Measurements from ENCODE around the gene CBLB.
A peak's percentile ranks its signal among the peaks of the same experiment; 100 is the strongest.

CBLB gene

DNA sequence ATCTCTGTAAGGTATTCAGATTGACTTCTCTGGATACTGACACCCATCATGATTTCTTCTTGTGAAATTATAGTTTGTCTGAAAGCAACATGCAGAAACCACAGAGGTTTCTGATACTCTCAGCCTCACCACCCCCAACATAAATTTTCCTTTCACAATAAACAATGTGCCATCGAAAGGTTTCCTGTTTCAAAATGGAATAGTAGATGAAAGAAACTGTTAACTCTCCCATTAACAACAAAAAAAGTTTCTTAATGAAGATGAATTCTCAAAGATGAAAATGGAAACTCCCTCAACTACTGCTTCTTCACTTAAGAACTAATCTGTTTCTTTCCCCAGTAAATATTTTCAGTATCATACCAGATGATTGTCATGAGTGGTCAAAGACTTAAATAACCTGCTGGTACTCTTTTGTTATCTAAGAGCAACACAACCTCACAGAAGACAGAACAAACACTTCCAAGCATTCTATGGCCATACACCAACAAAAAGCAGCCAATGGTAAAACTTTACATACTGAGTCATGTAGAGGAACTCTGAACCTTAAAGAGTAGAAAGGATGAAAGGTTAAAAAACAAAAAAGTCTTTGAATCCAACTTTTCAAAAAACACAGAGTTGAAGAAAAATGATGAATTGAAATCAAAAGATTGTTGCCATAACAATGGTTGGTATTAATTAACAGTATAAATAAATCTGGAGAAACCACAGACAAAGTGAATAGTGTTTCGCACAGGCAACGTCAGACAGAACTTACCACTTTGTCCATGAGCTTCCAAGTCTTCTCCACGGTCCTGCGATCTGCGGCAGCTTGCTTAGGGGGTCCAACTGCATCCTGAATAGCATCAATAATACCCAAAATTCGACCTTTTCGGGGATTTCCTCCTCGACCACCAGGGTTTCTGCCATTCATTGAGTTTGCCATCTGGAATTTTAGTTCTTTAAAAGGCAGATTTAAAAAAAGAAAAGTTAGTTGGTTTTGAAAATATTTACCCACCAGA lies 1.9 kb downstream of the CBLB start:
- H3K9me3 ChIP-seq (ENCODE audit: low read length): no peaks in the 10 kb centered on the region
- peaks cover 40% of the 10 kb centered on the region for H3K4me1 ChIP-seq (ENCODE audit: insufficient read depth, low read length)
- peak overlapping the region; percentile 63 for H3K4me3 ChIP-seq (ENCODE audit: low read length)
- H3K36me3 ChIP-seq (ENCODE audit: insufficient read depth, low read length): peaks cover 29% of the 10 kb centered on the region
- H3K27me3 ChIP-seq (ENCODE audit: insufficient read depth, low read length): no peaks in the 10 kb centered on the region
- H2AFZ ChIP-seq (ENCODE audit: low read depth, low read length): no peak overlapping the region

DNA sequence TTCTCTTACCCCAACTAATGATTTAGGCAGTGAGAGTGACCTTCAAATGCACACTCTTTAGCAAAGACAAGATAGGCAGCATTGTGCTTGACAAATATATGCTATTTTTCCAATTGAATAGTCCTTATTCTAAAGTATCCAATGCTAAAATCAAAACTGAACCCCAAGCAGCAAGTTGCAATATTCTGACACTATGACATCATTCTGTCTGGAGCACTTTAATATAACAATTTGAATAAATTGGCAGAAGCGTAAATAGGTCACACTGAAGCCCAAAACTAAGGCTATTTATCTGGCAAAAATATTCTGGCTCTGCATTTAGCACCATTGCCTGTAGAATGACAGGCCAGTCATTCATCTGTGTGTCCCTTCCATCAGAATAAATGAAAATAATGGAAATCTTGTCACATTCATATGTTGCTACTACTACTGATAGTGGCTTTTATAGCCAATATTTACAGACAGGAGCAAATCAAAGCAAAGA lies 2.9 kb downstream of the CBLB start:
- Histone ChIP-seq H3K4me1 (ENCODE audit: insufficient read depth, low read length) (peaks cover 34% of the 10 kb centered on the region), H3K36me3 (ENCODE audit: insufficient read depth, low read length) (peaks cover 33% of the 10 kb centered on the region), H3K27me3 (ENCODE audit: insufficient read depth, low read length) (no peaks in the 10 kb centered on the region), H3K4me3 (ENCODE audit: low read length) (peak overlapping the region; percentile 63), H3K9me3 (ENCODE audit: low read length) (no peaks in the 10 kb centered on the region), H2AFZ (ENCODE audit: low read depth, low read length) (no peak overlapping the region)

DNA sequence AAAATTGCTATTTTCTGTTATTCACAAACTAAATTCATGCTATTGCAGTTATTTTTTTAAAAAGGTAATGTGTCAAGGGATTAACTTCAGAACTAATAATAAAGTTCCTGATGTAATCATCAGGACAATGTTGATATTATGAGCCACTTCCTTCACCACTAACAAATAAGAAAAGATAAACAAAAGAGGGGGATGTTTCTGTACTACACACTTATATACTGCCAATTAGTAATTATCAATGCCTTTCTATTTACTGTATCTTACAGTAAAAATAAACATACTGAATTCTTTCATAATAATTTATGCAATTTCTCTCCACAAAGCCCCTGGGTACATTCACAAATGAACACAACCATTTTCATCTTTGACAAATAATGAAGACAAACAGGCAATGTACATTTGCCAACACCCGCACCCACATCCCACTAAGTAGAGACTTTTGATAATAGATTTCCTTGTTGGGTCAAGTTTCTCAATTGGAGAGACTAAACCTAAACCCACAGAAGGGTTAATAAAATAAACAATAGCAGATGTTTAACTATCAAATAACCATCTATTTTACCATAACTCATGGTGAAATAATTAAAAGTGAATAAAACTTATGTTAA lies 3.7 kb downstream of the CBLB start:
- Histone ChIP-seq H2AFZ (ENCODE audit: low read depth, low read length) (no peak overlapping the region), H3K27me3 (ENCODE audit: insufficient read depth, low read length) (no peaks in the 10 kb centered on the region), H3K36me3 (ENCODE audit: insufficient read depth, low read length) (peaks cover 39% of the 10 kb centered on the region), H3K9me3 (ENCODE audit: low read length) (no peaks in the 10 kb centered on the region), H3K4me1 (ENCODE audit: insufficient read depth, low read length) (peaks cover 30% of the 10 kb centered on the region), H3K4me3 (ENCODE audit: low read length) (peak overlapping the region; percentile 63)

DNA sequence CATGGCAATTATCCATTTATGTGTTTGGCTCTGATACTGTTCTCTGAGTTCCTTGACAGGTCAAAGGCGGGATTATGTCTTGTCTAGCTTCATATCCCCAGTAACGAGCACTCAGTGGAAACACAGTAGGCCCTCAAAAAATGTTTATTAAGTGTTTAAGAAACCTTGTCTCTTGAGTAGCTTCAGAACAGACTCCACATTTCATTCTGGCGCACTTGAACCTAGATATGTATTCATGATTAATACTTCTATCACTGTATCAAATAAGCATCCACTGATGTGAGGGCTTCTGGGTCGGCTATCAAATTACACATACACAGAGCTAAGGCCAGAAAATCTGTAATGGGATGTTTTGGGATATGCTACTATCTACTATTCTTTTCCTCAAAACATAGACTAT lies 4.6 kb downstream of the CBLB start:
- Histone ChIP-seq H2AFZ (ENCODE audit: low read depth, low read length) (no peak overlapping the region), H3K36me3 (ENCODE audit: insufficient read depth, low read length) (peaks cover 43% of the 10 kb centered on the region), H3K4me3 (ENCODE audit: low read length) (peak overlapping the region; percentile 63), H3K4me1 (ENCODE audit: insufficient read depth, low read length) (peaks cover 26% of the 10 kb centered on the region), H3K9me3 (ENCODE audit: low read length) (peaks cover 2% of the 10 kb centered on the region), H3K27me3 (ENCODE audit: insufficient read depth, low read length) (no peaks in the 10 kb centered on the region)

DNA sequence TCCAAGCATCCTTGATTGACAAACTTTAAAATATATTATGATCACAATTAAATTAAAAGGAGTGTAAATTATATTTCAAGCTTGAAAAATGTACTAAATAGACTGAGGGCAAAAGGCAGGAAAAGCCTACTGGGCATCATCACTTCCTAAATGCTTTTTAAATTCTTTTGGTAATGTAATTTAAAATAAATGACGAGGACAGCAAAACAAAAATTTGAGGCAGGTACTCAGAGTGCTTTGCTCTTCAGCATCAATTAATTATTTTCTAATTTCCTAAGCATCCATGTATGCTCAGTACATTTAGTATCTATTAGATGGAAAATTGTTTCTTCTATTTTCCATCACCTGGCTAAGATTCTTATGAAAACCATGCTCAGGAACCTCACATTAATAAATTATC lies 5.2 kb downstream of the CBLB start:
- H3K4me1 ChIP-seq (ENCODE audit: insufficient read depth, low read length): peaks cover 26% of the 10 kb centered on the region
- no peak overlapping the region for H3K4me3 ChIP-seq (ENCODE audit: low read length)

DNA sequence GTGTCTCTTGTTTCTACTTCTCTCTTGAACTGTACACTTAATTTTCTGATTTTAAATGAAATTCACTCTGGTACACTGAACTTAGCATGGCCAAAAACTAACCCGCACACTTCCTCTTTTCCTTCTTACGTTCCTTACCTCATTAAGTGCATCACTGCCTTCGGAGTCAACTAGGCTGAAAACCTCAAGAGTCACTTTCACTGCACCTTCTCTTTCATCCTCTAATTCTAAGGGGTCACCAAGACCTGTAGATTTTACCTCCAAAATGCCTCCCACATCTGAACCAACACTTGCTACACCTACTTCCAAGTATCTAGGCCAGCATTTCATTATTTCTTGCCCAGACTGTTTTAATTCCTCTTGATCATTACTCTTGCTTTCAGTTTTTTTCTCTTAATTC lies 6.6 kb downstream of the CBLB start:
- H3K9me3 ChIP-seq (ENCODE audit: low read length): peaks cover 7% of the 10 kb centered on the region
- peaks cover 24% of the 10 kb centered on the region for H3K4me1 ChIP-seq (ENCODE audit: insufficient read depth, low read length)
- H3K4me3 ChIP-seq (ENCODE audit: low read length): no peak overlapping the region
- H2AFZ ChIP-seq (ENCODE audit: low read depth, low read length): no peak overlapping the region
- H3K36me3 ChIP-seq (ENCODE audit: insufficient read depth, low read length): peaks cover 53% of the 10 kb centered on the region
- no peaks in the 10 kb centered on the region for H3K27me3 ChIP-seq (ENCODE audit: insufficient read depth, low read length)

More for the DNA sequence above, 5.2 kb downstream of the CBLB start:
- H3K9me3 ChIP-seq (ENCODE audit: low read length): peaks cover 2% of the 10 kb centered on the region
- no peaks in the 10 kb centered on the region for H3K27me3 ChIP-seq (ENCODE audit: insufficient read depth, low read length)
- H2AFZ ChIP-seq (ENCODE audit: low read depth, low read length): no peak overlapping the region
- H3K36me3 ChIP-seq (ENCODE audit: insufficient read depth, low read length): peaks cover 47% of the 10 kb centered on the region

DNA sequence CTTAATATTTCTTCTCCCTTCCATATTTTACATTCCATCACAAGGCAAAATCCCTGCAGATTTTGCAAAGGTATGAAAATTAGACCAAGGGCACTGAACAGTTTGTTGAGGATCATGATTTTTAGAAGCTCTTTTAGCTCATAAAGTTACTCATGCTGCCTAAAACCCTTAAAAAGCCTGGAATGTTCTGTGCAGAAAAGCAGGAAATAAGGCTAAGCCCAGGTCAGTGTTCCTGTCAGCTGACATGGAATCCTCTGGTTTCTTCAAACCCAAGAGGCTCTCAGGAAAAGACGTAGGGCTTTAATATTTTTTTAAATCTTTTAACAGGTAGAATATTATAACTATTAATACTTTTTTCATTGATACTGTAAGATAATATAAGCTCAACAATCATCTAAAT lies 8.2 kb downstream of the CBLB start:
- H3K27me3 ChIP-seq (ENCODE audit: insufficient read depth, low read length): no peaks in the 10 kb centered on the region
- H2AFZ ChIP-seq (ENCODE audit: low read depth, low read length): no peak overlapping the region
- no peak overlapping the region for H3K4me3 ChIP-seq (ENCODE audit: low read length)
- peaks cover 7% of the 10 kb centered on the region for H3K9me3 ChIP-seq (ENCODE audit: low read length)
- H3K4me1 ChIP-seq (ENCODE audit: insufficient read depth, low read length): peaks cover 9% of the 10 kb centered on the region
- H3K36me3 ChIP-seq (ENCODE audit: insufficient read depth, low read length): peaks cover 52% of the 10 kb centered on the region

DNA sequence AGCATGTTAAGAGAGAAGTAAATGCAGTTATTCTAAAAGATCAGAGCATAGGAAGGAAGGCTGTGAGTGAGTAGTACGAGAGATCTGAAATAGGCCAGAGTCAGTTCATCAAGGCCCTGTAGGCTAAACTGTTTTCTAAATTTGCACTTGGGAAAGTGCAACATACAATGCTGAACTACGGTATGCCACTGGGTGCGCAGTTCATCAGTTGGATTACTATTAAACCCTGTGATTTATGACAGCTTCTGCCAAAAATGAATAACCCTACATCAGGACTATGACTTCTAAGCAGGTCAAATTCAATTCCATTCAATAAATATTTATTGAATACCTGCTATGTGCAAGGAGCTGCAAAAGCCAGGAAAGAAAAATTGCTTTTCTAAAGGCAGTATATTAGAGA lies 10.8 kb downstream of the CBLB start:
- Histone ChIP-seq H2AFZ (ENCODE audit: low read depth, low read length) (no peak overlapping the region), H3K27me3 (ENCODE audit: insufficient read depth, low read length) (no peaks in the 10 kb centered on the region), H3K9me3 (ENCODE audit: low read length) (peaks cover 7% of the 10 kb centered on the region), H3K4me3 (ENCODE audit: low read length) (no peak overlapping the region), H3K36me3 (ENCODE audit: insufficient read depth, low read length) (peaks cover 52% of the 10 kb centered on the region), H3K4me1 (ENCODE audit: insufficient read depth, low read length) (no peaks in the 10 kb centered on the region)

DNA sequence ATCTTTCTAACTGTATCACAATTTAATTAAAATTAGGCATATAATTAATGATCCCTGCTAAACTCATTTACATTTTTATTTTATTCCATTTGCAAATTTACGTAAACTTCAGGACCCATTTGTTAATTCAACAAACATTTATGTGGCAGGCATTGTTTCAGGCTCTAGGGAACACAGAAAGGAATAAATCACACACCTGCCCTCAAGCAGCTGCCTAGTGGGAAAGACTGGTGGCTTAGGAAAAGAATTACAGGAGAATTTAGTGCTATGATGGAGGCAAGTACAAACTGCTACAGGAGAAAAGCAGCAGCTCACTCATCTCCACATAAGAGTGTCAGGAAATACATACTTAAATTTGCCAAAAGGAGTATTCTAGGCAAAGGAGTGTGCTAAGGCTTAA lies 11.2 kb downstream of the CBLB start:
- Histone ChIP-seq H3K36me3 (ENCODE audit: insufficient read depth, low read length) (peaks cover 54% of the 10 kb centered on the region), H3K4me3 (ENCODE audit: low read length) (no peak overlapping the region), H3K4me1 (ENCODE audit: insufficient read depth, low read length) (no peaks in the 10 kb centered on the region), H3K9me3 (ENCODE audit: low read length) (peaks cover 7% of the 10 kb centered on the region), H3K27me3 (ENCODE audit: insufficient read depth, low read length) (no peaks in the 10 kb centered on the region), H2AFZ (ENCODE audit: low read depth, low read length) (no peak overlapping the region)

DNA sequence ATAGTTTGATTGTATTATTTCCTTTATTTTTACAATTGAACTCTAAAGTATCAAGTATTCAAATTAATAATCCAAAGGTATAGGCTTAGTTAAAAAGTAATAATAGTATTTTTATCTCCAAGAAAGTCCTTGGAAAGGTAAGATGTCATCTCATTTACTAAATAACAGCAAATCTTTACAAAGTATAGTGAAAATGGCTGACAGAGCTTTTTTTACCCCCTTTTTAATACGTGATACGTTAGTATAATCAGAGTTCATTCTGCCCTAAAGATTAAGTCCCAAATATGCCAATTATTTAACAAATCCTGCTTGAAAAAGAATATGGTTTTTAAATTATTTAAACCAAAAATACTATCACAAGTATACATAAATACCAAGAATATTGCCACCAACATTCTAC lies 12.2 kb downstream of the CBLB start:
- Histone ChIP-seq H3K36me3 (ENCODE audit: insufficient read depth, low read length) (peaks cover 54% of the 10 kb centered on the region), H3K4me3 (ENCODE audit: low read length) (no peak overlapping the region), H3K4me1 (ENCODE audit: insufficient read depth, low read length) (no peaks in the 10 kb centered on the region), H3K27me3 (ENCODE audit: insufficient read depth, low read length) (no peaks in the 10 kb centered on the region), H2AFZ (ENCODE audit: low read depth, low read length) (no peak overlapping the region), H3K9me3 (ENCODE audit: low read length) (peaks cover 7% of the 10 kb centered on the region)

DNA sequence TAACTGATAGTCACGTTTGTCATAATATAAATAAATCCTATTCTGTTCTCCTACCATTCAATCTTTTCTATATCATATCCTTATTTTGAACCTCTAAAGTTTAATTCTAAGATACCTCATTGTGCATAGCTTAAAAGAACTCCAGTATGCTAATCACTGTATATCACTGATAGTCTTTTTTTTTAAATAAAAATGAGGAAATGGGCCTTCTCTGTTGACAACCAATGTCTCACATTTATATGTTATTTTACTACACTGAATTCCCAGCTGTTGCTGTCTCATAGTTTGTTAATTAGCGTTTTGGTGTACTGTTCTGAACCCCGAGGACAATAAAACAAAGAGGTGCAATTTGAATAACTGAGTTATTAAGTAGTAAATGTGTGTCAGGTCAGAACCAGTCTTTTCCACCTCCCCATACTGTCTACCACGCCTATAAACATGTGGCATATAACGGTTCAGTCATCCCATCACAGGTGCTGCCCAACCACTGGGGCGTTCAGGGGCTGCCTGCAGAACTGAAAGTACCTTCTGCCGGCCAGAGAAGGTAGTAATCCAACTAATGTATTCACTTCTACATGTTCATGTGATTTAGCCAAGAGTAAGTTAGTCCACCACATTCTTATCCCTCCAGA lies 14.9 kb downstream of the CBLB start:
- Histone ChIP-seq H3K36me3 (ENCODE audit: insufficient read depth, low read length) (peaks cover 52% of the 10 kb centered on the region), H3K27me3 (ENCODE audit: insufficient read depth, low read length) (no peaks in the 10 kb centered on the region), H3K9me3 (ENCODE audit: low read length) (peaks cover 7% of the 10 kb centered on the region), H3K4me1 (ENCODE audit: insufficient read depth, low read length) (no peaks in the 10 kb centered on the region), H2AFZ (ENCODE audit: low read depth, low read length) (no peak overlapping the region), H3K4me3 (ENCODE audit: low read length) (no peak overlapping the region)

DNA sequence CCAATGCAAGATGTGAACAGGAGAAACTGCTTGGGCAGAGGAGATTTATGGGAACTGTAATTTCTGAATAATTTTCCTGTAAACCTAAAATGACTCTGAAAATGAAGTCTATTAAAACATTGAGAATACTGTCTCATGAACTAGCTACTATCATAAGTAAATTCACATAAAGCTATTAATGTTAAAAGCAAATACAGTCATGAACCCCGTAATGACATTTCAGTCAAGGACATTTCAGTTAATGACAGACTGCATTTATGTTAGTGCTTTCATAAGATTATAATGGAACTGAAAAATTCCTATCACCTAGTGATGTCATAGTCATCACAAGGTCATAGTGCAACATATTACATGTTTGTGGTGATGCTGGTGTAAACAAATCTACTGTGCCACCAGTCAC lies 17.2 kb downstream of the CBLB start:
- Histone ChIP-seq H3K36me3 (ENCODE audit: insufficient read depth, low read length) (peaks cover 42% of the 10 kb centered on the region), H3K27me3 (ENCODE audit: insufficient read depth, low read length) (no peaks in the 10 kb centered on the region), H3K4me3 (ENCODE audit: low read length) (no peak overlapping the region), H3K9me3 (ENCODE audit: low read length) (peaks cover 2% of the 10 kb centered on the region), H3K4me1 (ENCODE audit: insufficient read depth, low read length) (no peaks in the 10 kb centered on the region), H2AFZ (ENCODE audit: low read depth, low read length) (no peak overlapping the region)

DNA sequence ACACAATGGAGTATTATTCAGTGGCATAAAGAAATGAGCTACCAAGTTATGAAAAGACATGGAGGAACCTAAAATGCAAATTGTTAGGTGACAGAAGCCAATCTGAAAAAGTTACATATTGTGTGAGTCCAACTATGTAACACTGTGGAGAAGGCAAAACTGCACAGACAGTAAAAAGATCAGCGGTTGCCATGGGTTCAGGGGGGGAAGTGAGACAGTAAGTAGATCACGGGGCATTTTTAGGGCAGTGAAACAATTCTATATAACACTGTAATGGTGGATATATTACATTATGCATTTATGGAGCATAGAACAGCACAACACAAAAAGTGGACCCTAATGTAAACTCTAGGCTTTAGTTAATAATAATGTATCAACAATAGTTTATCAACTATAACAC lies 17.6 kb downstream of the CBLB start:
- Histone ChIP-seq H3K9me3 (ENCODE audit: low read length) (peaks cover 2% of the 10 kb centered on the region), H3K27me3 (ENCODE audit: insufficient read depth, low read length) (no peaks in the 10 kb centered on the region), H3K4me1 (ENCODE audit: insufficient read depth, low read length) (no peaks in the 10 kb centered on the region), H3K36me3 (ENCODE audit: insufficient read depth, low read length) (peaks cover 40% of the 10 kb centered on the region), H3K4me3 (ENCODE audit: low read length) (no peak overlapping the region), H2AFZ (ENCODE audit: low read depth, low read length) (no peak overlapping the region)

Measured in neuron (in vitro differentiated cells).